ENCODE results near the gene NEK6. TPM values are rescaled to one million over a fixed set of nuclear protein-coding genes. Genes with fewer than 3 reads are reported as not detected.

Gene NEK6
- total and polyA plus RNA-seq, 8 donors: 38.4 to 132 (median 45.0) TPM

GRCh38 chr9:124292696-124293593 is 35.2 kb downstream of the NEK6 start:
- peaks cover 46 to 92% of the 10 kb centered on the region in 2 donors for H3K4me1 ChIP-seq
- H3K27me3 ChIP-seq: no peaks in the 10 kb centered on the region
- H3K9me3 ChIP-seq: no peaks in the 10 kb centered on the region
- no peak overlapping the region for H3K27ac ChIP-seq
- TF ChIP-seq, protein P1, sequence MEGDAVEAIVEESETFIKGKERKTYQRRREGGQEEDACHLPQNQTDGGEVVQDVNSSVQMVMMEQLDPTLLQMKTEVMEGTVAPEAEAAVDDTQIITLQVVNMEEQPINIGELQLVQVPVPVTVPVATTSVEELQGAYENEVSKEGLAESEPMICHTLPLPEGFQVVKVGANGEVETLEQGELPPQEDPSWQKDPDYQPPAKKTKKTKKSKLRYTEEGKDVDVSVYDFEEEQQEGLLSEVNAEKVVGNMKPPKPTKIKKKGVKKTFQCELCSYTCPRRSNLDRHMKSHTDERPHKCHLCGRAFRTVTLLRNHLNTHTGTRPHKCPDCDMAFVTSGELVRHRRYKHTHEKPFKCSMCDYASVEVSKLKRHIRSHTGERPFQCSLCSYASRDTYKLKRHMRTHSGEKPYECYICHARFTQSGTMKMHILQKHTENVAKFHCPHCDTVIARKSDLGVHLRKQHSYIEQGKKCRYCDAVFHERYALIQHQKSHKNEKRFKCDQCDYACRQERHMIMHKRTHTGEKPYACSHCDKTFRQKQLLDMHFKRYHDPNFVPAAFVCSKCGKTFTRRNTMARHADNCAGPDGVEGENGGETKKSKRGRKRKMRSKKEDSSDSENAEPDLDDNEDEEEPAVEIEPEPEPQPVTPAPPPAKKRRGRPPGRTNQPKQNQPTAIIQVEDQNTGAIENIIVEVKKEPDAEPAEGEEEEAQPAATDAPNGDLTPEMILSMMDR (IDR thresholded peaks at IDR 0.05): no peak
- intact Hi-C loops (cut with DNase I): no loop called here
- peaks cover 0 to 46% of the 10 kb centered on the region in 2 donors for H3K36me3 ChIP-seq
- no peak overlapping the region for H3K4me3 ChIP-seq
- ATAC-seq (no peak), DNase-seq (no peak)

DNA sequence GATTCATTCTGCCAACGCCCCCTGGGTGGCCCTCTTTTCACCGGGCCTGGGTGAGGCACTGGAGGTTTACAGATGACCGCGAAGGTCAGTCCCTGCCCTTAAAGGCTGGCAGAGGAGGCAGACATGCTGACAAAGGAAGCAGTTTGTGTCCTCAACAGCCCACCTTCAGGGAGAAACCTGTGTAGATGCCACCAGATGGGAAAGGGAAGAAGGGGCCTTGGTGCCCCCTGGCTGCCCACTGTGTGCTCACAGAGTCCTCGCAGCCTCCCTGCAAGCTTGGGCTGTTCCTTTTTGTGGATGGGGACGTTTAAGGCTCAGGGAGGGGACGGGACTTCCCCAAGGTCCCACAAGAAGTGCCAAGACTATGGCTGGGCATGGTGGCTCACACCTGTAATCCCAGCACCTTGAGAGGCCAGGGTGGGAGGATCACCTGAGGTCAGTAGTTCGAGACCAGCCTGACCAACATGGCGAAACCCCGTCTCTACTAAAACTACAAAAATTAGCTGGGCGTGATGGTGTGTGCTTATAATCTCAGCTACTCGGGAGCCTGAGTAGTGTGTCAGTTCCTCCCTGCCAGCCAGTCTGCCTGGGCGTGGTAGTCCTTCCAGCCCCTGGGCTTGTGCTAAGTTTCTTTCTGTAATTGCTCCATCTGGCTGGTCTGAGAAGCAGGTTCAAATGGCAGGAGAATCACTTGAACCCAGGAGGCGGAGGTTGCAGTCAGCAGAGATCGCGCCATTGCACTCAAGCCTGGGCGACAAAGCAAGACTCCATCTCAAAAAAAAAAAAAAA is 36.2 kb downstream of the NEK6 start:
- H3K27ac ChIP-seq: no peak overlapping the region
- TF ChIP-seq, protein P1 (IDR thresholded peaks at IDR 0.05): no peak
- H3K36me3 ChIP-seq: peaks cover 0 to 42% of the 10 kb centered on the region in 2 donors
- H3K9me3 ChIP-seq: no peaks in the 10 kb centered on the region
- H3K4me3 ChIP-seq: no peak overlapping the region
- H3K4me1 ChIP-seq: peaks cover 44 to 91% of the 10 kb centered on the region in 2 donors
- DNase-seq (no peak), ATAC-seq (peak; percentile 14)
- intact Hi-C loops (cut with DNase I): no loop called here
- no peaks in the 10 kb centered on the region for H3K27me3 ChIP-seq

DNA sequence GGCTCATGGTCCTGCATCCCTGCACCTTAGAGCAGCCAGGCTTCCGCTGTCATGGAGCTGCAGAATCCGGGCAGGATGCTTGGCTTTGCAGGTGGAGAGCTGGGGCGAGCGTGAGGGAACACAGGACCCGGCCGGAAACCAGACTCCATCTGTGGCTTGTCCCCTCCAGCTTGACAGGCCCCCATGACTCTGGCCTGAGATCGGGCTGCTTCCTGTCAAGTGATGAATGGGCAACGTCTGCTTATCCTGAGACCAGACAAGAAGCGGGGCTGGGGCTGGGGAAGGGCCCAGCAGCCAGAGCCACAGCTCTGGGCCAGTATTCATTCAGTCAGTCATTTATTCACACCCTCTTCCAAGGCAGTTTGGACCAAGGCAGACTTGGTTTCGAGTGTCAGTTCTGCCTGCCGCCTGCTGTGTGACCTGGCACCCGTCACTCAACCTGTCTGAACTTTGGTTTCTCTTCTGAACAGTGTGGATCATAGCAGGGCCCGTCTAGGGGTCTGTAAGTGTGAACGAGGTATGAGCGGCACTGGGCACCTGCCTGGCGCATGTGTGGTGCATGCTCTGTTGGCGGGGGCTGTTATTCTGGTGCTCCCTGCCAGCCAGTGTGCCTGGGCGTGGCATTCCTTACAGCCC is 37.5 kb downstream of the NEK6 start:
- ATAC-seq (no peak), DNase-seq (peak in 1 of 4 donors; percentile 61)
- H3K27ac ChIP-seq: no peak overlapping the region
- no peaks in the 10 kb centered on the region for H3K9me3 ChIP-seq
- H3K27me3 ChIP-seq: no peaks in the 10 kb centered on the region
- H3K4me3 ChIP-seq: no peak overlapping the region
- peaks cover 44 to 92% of the 10 kb centered on the region in 2 donors for H3K4me1 ChIP-seq
- intact Hi-C loops (cut with DNase I): no loop called here
- TF ChIP-seq, protein P1 (IDR thresholded peaks at IDR 0.05): no peak
- H3K36me3 ChIP-seq: peaks cover 0 to 31% of the 10 kb centered on the region in 2 donors

DNA sequence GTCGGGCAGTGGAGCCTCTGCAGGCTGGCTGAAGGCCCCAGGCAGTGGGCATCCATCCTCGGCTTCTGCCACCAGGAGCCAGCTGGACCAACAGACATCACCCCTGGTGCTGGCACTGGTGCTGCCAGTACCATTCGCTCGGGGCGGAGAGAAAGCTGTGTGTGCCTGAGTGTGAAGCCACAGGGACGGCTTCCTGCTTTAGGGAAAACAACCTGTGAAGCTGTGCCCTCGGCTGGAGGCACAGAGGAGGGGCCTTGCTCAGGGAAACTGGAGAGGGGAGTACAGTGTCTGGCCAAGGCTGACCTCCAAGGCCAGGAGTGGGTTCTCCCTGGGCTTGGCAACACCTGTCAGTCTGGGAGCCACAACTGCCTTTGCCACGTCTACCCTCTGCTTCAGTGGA is 38.3 kb downstream of the NEK6 start:
- Histone ChIP-seq H3K9me3 (no peaks in the 10 kb centered on the region), H3K36me3 (peaks cover 0 to 29% of the 10 kb centered on the region in 2 donors), H3K27ac (no peak overlapping the region), H3K4me1 (peaks cover 44 to 84% of the 10 kb centered on the region in 2 donors), H3K4me3 (no peak overlapping the region), H3K27me3 (no peaks in the 10 kb centered on the region)
- DNase-seq (no peak), ATAC-seq (no peak)
- intact Hi-C loops (cut with DNase I): no loop called here
- TF ChIP-seq, protein P1 (IDR thresholded peaks at IDR 0.05): no peak

Data from left lung (tissue), 10 donors.